GM10248 (cell line): ENCODE data around the gene KRTAP4-8.
"Not testable (repeated sequence)": the region's sequence is repeated elsewhere in the genome, so short reads cannot be mapped to it uniquely, and the experiment has no call there.

ENCODE experiments used
- CTCF ChIA-PET: fragments of 300-600 bp; sonication (Branson Sonifier 250); formaldehyde crosslinking; extraction: SDS; loops from one replicate; lab custom pipeline; 2021; ENCODE audit warnings: antibody characterized with exemption; lab: Yijun Ruan, JAX
- POLR2A ChIA-PET: fragments of 350-650 bp; sonication (Branson Sonifier 250); formaldehyde crosslinking; extraction: SDS; loops from one replicate; lab custom pipeline; 2020; ENCODE audit warnings: antibody characterized with exemption; lab: Yijun Ruan, JAX
- DNase-seq: peaks from one replicate; pipeline ENCODE4 v3.0.0; 2012; ENCODE audit errors: extremely low spot score
- CTCF ChIP-seq: IDR thresholded peaks from 2 replicates; pipeline ENCODE4 v1.5.1; 2012; ENCODE audit warnings: mild to moderate bottlenecking, low read depth; ENCODE audit errors: extremely low read depth, missing control alignments, control extremely low read depth

The KRTAP4-8 gene

DNA sequence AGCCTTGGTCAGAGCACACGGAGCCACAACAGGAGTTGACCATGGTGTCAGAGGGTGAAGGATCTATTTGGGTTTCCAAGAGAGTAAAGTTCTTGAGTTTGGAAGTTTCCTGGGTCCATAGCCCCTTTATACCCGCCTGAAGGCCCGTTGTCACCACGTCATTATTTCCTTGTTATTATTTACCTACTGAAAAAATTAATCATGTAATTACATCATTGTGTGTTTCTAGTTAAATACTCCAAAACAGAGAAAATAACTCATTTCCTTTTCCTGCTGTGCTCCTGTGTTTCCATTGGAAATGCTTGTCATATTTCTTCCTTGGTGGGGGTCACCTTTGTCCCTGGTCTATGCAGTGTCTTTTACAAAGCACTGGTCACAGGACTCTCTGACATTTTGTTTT, at the start of gene KRTAP4-8:
TSS of gene KRTAP4-8 (minus strand) at position 101 of the 400 bp plus-strand sequence. CDS start at position 43, 58 bp downstream.
- DNase-seq = no peak
- no peak for TF ChIP-seq CTCF
- ChIA-PET POLR2A (no interaction called here), CTCF (no interaction called here)

DNA sequence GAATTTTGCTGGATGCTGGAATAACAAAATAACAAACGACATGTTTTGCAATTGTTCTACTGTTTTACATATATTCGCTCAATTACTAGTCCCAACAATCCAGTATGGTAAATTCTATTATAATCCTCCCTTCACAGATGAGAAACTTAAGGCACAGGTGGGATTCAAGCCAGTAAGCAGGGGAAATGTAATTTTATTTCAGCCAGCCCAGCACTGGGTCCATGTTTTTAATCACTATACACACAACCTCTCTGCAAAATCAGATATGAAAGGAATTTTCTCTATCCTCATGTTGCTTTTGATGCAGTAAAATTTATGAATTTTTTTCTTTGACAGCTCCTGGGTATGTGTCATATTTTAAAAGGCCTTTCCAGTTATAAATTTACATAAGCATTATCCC, 47.3 kb upstream of the KRTAP4-8 start:
- DNase-seq = no peak
- CTCF ChIA-PET = no interaction called here
- no peak for TF ChIP-seq CTCF
- POLR2A ChIA-PET = no interaction called here

GRCh38 chr17:41144846-41145245, 46.9 kb upstream of the KRTAP4-8 start:
- ChIA-PET POLR2A (no interaction called here), CTCF (no interaction called here)
- TF ChIP-seq CTCF = no peak
- no peak for DNase-seq

DNA sequence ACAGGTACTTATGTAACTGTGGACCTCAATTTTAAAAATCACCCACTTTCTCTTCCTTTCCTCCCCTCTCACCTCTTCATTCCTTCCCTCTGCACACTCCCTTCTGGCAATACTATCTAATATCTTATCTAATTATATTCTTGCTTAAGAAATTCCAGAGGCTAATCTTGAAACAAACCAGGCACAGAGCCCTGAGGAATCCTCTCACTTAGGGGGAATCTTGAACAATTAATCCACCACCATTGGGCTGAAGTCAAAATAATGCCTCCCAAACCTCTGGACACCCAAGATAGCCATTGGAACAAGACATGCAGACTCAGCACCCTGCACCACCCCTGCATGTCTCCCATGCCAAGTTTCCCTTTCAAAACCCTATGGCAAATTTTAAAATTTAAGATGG, 43.4 kb upstream of the KRTAP4-8 start:
- POLR2A ChIA-PET = no interaction called here
- DNase-seq = no peak
- no peak for TF ChIP-seq CTCF
- CTCF ChIA-PET = interaction anchor here (1.0 kb wide), 2 partner anchors 12 to 13 kb away, joined by 3 to 4 read pairs; no protein-coding TSS in a partner anchor

- CTCF ChIA-PET = interaction anchor here (1.0 kb wide), 1 partner anchor 11 kb away, joined by 4 read pairs; no protein-coding TSS in a partner anchor
- no peak for DNase-seq
- POLR2A ChIA-PET = no interaction called here
- no peak for TF ChIP-seq CTCF
These were observed 42.6 kb upstream of the KRTAP4-8 start, which contains the start of gene KRTAP4-6 for GRCh38 chr17:41140360-41141131. Gene KRTAP4-6 (minus strand): TSS chr17:41140544. CDS start chr17:41140487, 57 bp downstream.

- CTCF ChIA-PET, POLR2A ChIA-PET: not testable (repeated sequence)
These were observed 41.9 kb upstream of the KRTAP4-8 start for GRCh38 chr17:41139865-41140264.

More at GRCh38 chr17:41139865-41140264, 41.9 kb upstream of the KRTAP4-8 start:
- DNase-seq = not testable (repeated sequence)
